ENCODE data around the gene SLU7.

Gene SLU7

DNA sequence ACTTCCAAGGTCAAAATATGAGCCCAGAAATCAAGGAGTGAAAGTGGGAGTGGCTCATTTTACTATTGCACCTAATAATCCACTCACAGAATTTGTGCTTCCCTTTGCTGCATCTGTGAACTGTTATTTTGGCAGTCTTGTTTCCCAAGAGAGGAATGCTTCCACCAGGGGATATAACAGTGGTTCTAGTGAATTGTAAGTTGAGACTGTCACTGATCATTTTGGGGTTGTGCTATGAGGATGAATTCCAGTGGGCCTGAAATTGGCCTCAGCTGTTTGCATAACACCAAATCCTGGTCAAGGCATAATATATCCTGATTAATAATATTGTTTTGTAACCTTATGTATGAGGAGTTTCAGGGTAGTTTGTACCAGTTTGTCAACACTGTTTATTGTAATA lies 33.4 kb downstream of the SLU7 start:
- Histone ChIP-seq H3K9ac (ENCODE audit: low read depth, low read length) (no peak overlapping the region), H3K9me3 (ENCODE audit: insufficient read depth, low read length, severe bottlenecking) (peaks cover 8% of the 10 kb centered on the region), H3K27ac (ENCODE audit: low read length) (no peak overlapping the region), H2AFZ (ENCODE audit: low read depth, low read length) (no peak overlapping the region), H3K27me3 (ENCODE audit: insufficient read depth, low read length, poor library complexity) (no peaks in the 10 kb centered on the region), H3K4me2 (ENCODE audit: insufficient read depth, low read length) (no peak overlapping the region), H3K4me3 (ENCODE audit: low read depth in 1 of 2, low read length in 2 of 2) (no peak overlapping the region), H3K4me1 (ENCODE audit: insufficient read depth, low read length) (no peaks in the 10 kb centered on the region), H3K79me2 (ENCODE audit: insufficient read depth, low read length) (no peaks in the 10 kb centered on the region), H4K20me1 (ENCODE audit: insufficient read depth, low read length) (no peaks in the 10 kb centered on the region), H3K36me3 (ENCODE audit: insufficient read depth, low read length) (no peaks in the 10 kb centered on the region; the same call in 1 of the 2 replicates)
- no peak for TF ChIP-seq EZH2 (IDR thresholded peaks at IDR 0.05; ENCODE audit: borderline replicate concordance, low read depth, low read length, severe bottlenecking)
- TF ChIP-seq, protein P1, sequence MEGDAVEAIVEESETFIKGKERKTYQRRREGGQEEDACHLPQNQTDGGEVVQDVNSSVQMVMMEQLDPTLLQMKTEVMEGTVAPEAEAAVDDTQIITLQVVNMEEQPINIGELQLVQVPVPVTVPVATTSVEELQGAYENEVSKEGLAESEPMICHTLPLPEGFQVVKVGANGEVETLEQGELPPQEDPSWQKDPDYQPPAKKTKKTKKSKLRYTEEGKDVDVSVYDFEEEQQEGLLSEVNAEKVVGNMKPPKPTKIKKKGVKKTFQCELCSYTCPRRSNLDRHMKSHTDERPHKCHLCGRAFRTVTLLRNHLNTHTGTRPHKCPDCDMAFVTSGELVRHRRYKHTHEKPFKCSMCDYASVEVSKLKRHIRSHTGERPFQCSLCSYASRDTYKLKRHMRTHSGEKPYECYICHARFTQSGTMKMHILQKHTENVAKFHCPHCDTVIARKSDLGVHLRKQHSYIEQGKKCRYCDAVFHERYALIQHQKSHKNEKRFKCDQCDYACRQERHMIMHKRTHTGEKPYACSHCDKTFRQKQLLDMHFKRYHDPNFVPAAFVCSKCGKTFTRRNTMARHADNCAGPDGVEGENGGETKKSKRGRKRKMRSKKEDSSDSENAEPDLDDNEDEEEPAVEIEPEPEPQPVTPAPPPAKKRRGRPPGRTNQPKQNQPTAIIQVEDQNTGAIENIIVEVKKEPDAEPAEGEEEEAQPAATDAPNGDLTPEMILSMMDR (IDR thresholded peaks at IDR 0.05; ENCODE audit: borderline replicate concordance, extremely low read depth, low read length, poor library complexity, severe bottlenecking), result no peak
- ATAC-seq (ENCODE audit: insufficient read depth, low read depth), result no peak
- DNase-seq, result no peak

DNA sequence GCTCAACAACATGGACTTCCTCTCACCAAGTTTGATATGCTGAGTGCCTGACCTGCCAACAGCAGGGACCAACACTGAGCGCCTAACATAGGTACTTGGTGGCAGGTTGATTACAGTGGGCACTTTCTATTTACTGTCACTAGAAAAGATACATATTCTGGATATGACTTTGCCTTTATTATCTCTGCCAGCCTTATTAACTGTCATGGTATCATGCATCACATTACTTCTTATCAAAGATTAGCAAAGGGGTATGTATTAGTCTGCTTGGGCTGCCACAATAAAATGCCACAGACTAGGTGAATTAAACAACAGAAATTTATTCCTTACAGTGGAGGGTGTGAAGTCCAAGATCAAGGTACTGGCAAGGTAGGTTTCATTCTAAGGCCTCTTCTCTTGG lies 34.2 kb downstream of the SLU7 start:
- Histone ChIP-seq H3K9me3 (ENCODE audit: insufficient read depth, low read length, severe bottlenecking) (peaks cover 8% of the 10 kb centered on the region), H2AFZ (ENCODE audit: low read depth, low read length) (no peak overlapping the region), H3K27ac (ENCODE audit: low read length) (no peak overlapping the region), H3K36me3 (ENCODE audit: insufficient read depth, low read length) (no peaks in the 10 kb centered on the region; the same call in 1 of the 2 replicates), H4K20me1 (ENCODE audit: insufficient read depth, low read length) (no peaks in the 10 kb centered on the region), H3K27me3 (ENCODE audit: insufficient read depth, low read length, poor library complexity) (no peaks in the 10 kb centered on the region), H3K4me2 (ENCODE audit: insufficient read depth, low read length) (no peak overlapping the region), H3K4me3 (ENCODE audit: low read depth in 1 of 2, low read length in 2 of 2) (no peak overlapping the region), H3K4me1 (ENCODE audit: insufficient read depth, low read length) (no peaks in the 10 kb centered on the region), H3K79me2 (ENCODE audit: insufficient read depth, low read length) (no peaks in the 10 kb centered on the region), H3K9ac (ENCODE audit: low read depth, low read length) (no peak overlapping the region)
- no peak for TF ChIP-seq EZH2 (IDR thresholded peaks at IDR 0.05; ENCODE audit: borderline replicate concordance, low read depth, low read length, severe bottlenecking)
- TF ChIP-seq, protein P1 (IDR thresholded peaks at IDR 0.05; ENCODE audit: borderline replicate concordance, extremely low read depth, low read length, poor library complexity, severe bottlenecking), result no peak
- ATAC-seq (ENCODE audit: insufficient read depth, low read depth), result no peak
- no peak for DNase-seq

DNA sequence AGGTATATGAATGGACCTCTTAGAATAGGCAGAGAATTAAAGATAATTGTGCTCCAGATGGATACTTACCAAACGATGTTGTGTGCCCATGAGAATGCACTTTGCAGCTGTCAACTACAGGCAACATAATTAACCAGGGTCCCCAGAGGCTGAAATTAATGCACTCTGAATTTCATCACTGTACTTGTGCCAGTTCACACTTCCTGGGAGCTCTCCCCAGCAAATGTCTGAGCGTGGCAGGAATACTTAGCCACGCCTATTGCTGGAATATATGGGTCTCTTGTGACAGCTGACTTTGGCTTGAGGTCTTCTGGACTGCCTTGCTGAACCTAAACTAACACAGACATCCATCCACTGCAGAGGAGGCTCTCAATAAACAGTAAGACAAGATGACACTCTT lies 36.5 kb downstream of the SLU7 start:
- TF ChIP-seq EZH2 (IDR thresholded peaks at IDR 0.05; ENCODE audit: borderline replicate concordance, low read depth, low read length, severe bottlenecking), result no peak
- TF ChIP-seq, protein P1 (IDR thresholded peaks at IDR 0.05; ENCODE audit: borderline replicate concordance, extremely low read depth, low read length, poor library complexity, severe bottlenecking), result no peak
- no peaks in the 10 kb centered on the region for H3K9me3 ChIP-seq (ENCODE audit: insufficient read depth, low read length, severe bottlenecking)
- no peak overlapping the region for H3K9ac ChIP-seq (ENCODE audit: low read depth, low read length)
- H3K79me2 ChIP-seq (ENCODE audit: insufficient read depth, low read length), result no peaks in the 10 kb centered on the region
- DNase-seq, result no peak
- no peaks in the 10 kb centered on the region for H3K27me3 ChIP-seq (ENCODE audit: insufficient read depth, low read length, poor library complexity)
- H3K4me3 ChIP-seq (ENCODE audit: low read depth in 1 of 2, low read length in 2 of 2), result no peak overlapping the region
- ATAC-seq (ENCODE audit: insufficient read depth, low read depth), result no peak
- H3K4me1 ChIP-seq (ENCODE audit: insufficient read depth, low read length), result no peaks in the 10 kb centered on the region
- H3K4me2 ChIP-seq (ENCODE audit: insufficient read depth, low read length), result no peak overlapping the region
- no peaks in the 10 kb centered on the region for H3K36me3 ChIP-seq (ENCODE audit: insufficient read depth, low read length)
- H4K20me1 ChIP-seq (ENCODE audit: insufficient read depth, low read length), result no peaks in the 10 kb centered on the region
- no peak overlapping the region for H2AFZ ChIP-seq (ENCODE audit: low read depth, low read length)
- H3K27ac ChIP-seq (ENCODE audit: low read length), result no peak overlapping the region

DNA sequence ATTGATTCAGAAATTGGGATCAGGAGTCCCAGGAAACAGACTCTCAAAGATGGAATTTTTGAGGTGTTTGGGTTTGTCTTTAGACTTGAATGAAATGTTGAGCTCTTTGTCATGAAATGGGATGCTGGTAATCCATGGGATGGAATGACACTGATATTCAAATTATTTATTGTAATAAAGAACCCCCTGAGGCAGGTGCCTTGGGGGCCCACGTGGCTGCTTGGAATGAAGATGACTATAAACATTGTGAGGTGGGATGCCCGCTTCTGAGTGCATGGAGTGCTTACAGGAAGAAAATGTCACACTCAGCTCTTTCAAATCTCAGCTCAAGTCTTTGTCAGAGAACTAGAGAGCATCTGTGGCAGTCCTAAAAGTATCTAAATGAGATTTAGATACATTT lies 38.8 kb downstream of the SLU7 start:
- no peak overlapping the region for H3K4me2 ChIP-seq (ENCODE audit: insufficient read depth, low read length)
- H3K27ac ChIP-seq (ENCODE audit: low read length), result no peak overlapping the region
- no peaks in the 10 kb centered on the region for H3K4me1 ChIP-seq (ENCODE audit: insufficient read depth, low read length)
- no peaks in the 10 kb centered on the region for H4K20me1 ChIP-seq (ENCODE audit: insufficient read depth, low read length)
- no peak for TF ChIP-seq EZH2 (IDR thresholded peaks at IDR 0.05; ENCODE audit: borderline replicate concordance, low read depth, low read length, severe bottlenecking)
- TF ChIP-seq, protein P1 (IDR thresholded peaks at IDR 0.05; ENCODE audit: borderline replicate concordance, extremely low read depth, low read length, poor library complexity, severe bottlenecking), result no peak
- ATAC-seq (ENCODE audit: insufficient read depth, low read depth) (no peak), DNase-seq (no peak)
- no peak overlapping the region for H2AFZ ChIP-seq (ENCODE audit: low read depth, low read length)
- no peaks in the 10 kb centered on the region for H3K36me3 ChIP-seq (ENCODE audit: insufficient read depth, low read length)
- H3K9ac ChIP-seq (ENCODE audit: low read depth, low read length), result no peak overlapping the region
- H3K79me2 ChIP-seq (ENCODE audit: insufficient read depth, low read length), result no peaks in the 10 kb centered on the region
- no peaks in the 10 kb centered on the region for H3K9me3 ChIP-seq (ENCODE audit: insufficient read depth, low read length, severe bottlenecking)
- H3K27me3 ChIP-seq (ENCODE audit: insufficient read depth, low read length, poor library complexity), result peaks cover 4% of the 10 kb centered on the region
- H3K4me3 ChIP-seq (ENCODE audit: low read depth in 1 of 2, low read length in 2 of 2), result no peak overlapping the region
